Calu3 (cell line): ENCODE data around the gene TANGO6. TPM values are rescaled to one million over a fixed set of nuclear protein-coding genes. Genes with fewer than 3 reads are reported as not detected.

Source experiments
- BruUV-seq: library from RNA; stranded (reverse); fragments of 400-500 nt; replicated peaks from 2 replicates; lab custom pipeline; 2021; lab: Mats Ljungman, UMichigan
- CTCF ChIA-PET: fragments of 300-600 bp; sonication (Branson Sonifier 250); formaldehyde crosslinking; loops from one replicate; lab custom pipeline; 2022; ENCODE audit warnings: antibody characterized with exemption; lab: Charles Lee
- DNase-seq: peaks from one replicate; pipeline ENCODE4 v3.0.0; 2022
- H3K27ac Mint-ChIP-seq: one replicate; pipeline ENCODE4 v1.8.0; 2022; ENCODE audit warnings: mixed read lengths; ENCODE audit not compliant: unreplicated experiment
- H3K27me3 Mint-ChIP-seq: one replicate; pipeline ENCODE4 v1.8.0; 2022; ENCODE audit warnings: mixed read lengths; ENCODE audit not compliant: unreplicated experiment
- H3K36me3 Mint-ChIP-seq: one replicate; pipeline ENCODE4 v1.8.0; 2022; ENCODE audit warnings: mild to moderate bottlenecking, moderate library complexity, mixed read lengths; ENCODE audit not compliant: insufficient read depth, unreplicated experiment
- H3K4me1 Mint-ChIP-seq: one replicate; pipeline ENCODE4 v1.8.0; 2022; ENCODE audit warnings: mild to moderate bottlenecking, low read depth, mixed read lengths; ENCODE audit not compliant: unreplicated experiment
- H3K4me3 Mint-ChIP-seq: one replicate; pipeline ENCODE4 v1.8.0; 2022; ENCODE audit warnings: mild to moderate bottlenecking, low read depth, moderate library complexity, mixed read lengths; ENCODE audit not compliant: unreplicated experiment
- H3K9me3 Mint-ChIP-seq: one replicate; pipeline ENCODE4 v1.8.0; 2022; ENCODE audit warnings: low read depth, mixed read lengths; ENCODE audit not compliant: unreplicated experiment
- intact Hi-C: fragments of 100-400 bp; cut with micrococcal nuclease; formaldehyde crosslinking; loops from one replicate; pipeline ENCODE4 v1.10.0; 2022; ENCODE audit not compliant: unreplicated experiment
- total RNA-seq: library from RNA; stranded (reverse); gene quantifications from 2 replicates; pipeline ENCODE4 v1.2.3, GENCODE V29; 2022
- TF ChIP-seq, protein P1 (sequence below): fragments of 200-600 bp; IDR thresholded peaks from one replicate; pipeline ENCODE4 v1.8.0; 2022; ENCODE audit warnings: antibody characterized with exemption; ENCODE audit not compliant: unreplicated experiment

Gene TANGO6
- total RNA-seq, 1 experiment from 2014 or later = 18.0 TPM

DNA sequence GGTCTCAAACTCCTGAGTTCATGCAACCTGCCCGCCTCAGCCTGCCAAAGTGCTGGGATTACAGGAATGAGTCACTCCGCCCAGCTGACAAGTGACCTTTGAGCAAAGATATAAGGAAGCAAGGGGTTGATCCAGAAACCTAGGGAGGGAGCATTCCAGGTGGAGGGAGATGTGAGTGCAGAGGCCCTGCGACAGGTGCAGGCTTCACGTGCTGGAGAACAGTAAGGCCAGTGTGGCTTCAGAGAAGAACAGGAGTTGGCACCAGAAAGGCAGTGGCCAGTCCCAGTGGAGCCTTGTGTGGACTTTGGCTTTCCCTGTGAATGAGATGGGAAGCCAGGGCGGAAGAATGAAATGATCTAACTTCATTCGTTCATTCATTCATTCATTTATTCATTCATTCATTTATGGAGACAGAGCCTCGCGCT lies 188.6 kb downstream of the TANGO6 start:
- no TSS peak for BruUV-seq
- Mint-ChIP-seq H3K27ac (peak overlapping the region; percentile 85), H3K4me3 (no peak overlapping the region), H3K4me1 (peaks cover 21% of the 10 kb centered on the region), H3K36me3 (peaks cover 6% of the 10 kb centered on the region), H3K27me3 (no peaks in the 10 kb centered on the region), H3K9me3 (no peaks in the 10 kb centered on the region)
- intact Hi-C loops = loop anchor here (5.0 kb wide), 1 partner anchor 40 kb away; no protein-coding TSS in a partner anchor
- TF ChIP-seq, protein P1, sequence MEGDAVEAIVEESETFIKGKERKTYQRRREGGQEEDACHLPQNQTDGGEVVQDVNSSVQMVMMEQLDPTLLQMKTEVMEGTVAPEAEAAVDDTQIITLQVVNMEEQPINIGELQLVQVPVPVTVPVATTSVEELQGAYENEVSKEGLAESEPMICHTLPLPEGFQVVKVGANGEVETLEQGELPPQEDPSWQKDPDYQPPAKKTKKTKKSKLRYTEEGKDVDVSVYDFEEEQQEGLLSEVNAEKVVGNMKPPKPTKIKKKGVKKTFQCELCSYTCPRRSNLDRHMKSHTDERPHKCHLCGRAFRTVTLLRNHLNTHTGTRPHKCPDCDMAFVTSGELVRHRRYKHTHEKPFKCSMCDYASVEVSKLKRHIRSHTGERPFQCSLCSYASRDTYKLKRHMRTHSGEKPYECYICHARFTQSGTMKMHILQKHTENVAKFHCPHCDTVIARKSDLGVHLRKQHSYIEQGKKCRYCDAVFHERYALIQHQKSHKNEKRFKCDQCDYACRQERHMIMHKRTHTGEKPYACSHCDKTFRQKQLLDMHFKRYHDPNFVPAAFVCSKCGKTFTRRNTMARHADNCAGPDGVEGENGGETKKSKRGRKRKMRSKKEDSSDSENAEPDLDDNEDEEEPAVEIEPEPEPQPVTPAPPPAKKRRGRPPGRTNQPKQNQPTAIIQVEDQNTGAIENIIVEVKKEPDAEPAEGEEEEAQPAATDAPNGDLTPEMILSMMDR = no peak
- CTCF ChIA-PET = no interaction called here
- DNase-seq = peak; percentile 78

DNA sequence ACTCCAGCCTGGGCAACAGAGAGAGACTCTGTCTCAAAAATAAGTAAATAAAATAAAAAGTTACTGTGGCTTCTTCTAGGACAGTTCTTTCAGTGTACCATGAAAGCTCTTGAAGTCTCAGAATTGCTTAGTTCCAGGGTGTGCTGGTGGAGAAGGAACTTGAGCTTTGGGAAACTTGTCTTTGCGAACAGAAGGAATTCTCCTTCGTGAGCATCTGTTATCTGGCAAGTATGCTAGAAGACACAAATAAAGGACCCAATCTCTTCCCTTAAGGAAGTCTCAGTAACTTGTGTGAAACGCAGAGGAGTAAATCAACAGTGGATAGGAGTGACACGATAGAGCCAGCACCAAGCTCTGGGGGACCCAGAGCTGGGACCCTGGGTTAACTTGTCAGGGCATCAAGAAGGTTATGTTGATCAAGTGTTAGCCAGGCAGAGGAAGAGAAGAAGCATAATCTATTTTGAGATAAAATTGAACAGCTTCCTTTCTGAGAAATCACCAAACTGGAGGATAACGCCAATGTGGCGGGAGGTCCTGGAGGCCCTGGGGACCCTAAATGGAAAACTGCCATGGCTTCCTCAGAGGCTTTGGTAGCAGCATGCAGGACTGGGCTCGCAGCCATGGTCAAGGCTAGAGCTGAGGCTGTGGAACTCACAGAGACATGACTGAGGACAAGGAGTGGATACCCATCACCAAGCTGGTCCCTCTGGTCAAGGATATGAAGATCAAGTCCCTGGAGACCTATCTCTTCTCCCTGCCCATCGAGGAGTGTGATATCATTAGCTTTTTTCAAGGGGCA lies 190.0 kb downstream of the TANGO6 start:
- Mint-ChIP-seq H3K9me3 (no peaks in the 10 kb centered on the region), H3K4me3 (no peak overlapping the region), H3K27me3 (no peaks in the 10 kb centered on the region), H3K27ac (no peak overlapping the region), H3K4me1 (peaks cover 36% of the 10 kb centered on the region), H3K36me3 (peaks cover 6% of the 10 kb centered on the region)
- DNase-seq = no peak
- CTCF ChIA-PET = interaction anchor here (0.5 kb wide), 1 partner anchor 42 kb away, joined by 4 read pairs; no protein-coding TSS in a partner anchor
- TF ChIP-seq, protein P1 = no peak
- intact Hi-C loops = loop anchor here (5.0 kb wide), 1 partner anchor 41 kb away; no protein-coding TSS in a partner anchor
- no TSS peak for BruUV-seq

DNA sequence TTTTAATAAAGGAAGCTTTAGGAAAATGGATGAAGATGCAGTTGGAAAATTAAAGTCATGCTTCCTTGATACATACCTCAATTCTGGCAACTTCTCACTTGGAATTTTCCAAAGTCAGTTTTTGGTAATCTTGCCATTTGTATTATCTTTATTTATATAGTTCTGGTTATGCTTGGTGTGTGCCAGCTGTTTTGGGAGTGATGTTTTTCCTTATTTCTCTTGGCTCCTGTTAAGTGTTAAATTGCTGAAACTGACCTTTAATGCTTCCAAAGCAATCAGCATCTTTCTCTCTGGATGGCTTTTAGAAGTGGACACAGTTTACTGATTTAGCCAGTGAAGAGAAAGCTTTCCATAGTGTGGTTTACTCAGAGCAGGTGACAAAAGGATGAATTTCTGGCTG lies 192.0 kb downstream of the TANGO6 start:
- Mint-ChIP-seq H3K4me3 (no peak overlapping the region), H3K9me3 (no peaks in the 10 kb centered on the region), H3K27me3 (no peaks in the 10 kb centered on the region), H3K36me3 (peaks cover 6% of the 10 kb centered on the region), H3K4me1 (peaks cover 47% of the 10 kb centered on the region), H3K27ac (no peak overlapping the region)
- no TSS peak for BruUV-seq
- CTCF ChIA-PET = interaction anchor here (0.6 kb wide), 2 partner anchors 127 to 408 kb away, joined by 3 to 4 read pairs; no protein-coding TSS in a partner anchor
- intact Hi-C loops = no loop called here
- no peak for DNase-seq
- TF ChIP-seq, protein P1 = no peak

DNA sequence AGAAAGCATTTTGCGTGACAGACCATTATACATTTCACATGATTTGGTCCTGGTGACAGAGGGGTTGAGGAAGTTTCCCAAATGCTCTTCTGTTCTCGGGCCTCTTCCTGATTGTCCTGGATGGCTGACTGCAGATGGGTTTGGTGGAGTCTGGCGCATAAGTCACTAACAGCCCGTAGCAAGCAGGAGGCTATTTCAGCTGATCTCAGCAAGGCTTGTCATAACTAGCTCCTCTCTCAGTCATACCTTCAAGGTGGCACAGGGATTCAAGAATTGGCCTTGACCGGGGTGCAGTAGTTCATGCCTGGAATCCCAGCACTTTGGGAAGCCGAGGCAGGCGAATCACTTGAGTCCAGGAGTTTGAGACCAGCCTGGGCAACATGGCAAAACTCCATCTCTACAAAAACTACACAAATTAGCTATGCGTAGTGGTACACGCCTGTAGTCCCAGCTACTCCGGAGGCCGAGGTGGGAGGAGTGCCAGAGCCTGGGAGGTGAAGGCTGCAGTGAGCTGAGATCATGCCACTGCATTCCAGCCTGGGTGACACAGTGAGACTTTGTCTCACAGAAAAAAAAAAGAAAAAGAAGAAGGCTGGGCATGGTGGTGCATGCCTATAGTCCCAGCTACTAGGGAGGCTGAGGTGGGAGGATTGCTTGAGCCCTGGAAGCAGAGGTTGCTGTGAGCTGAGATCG lies 193.2 kb downstream of the TANGO6 start:
- Mint-ChIP-seq H3K36me3 (peaks cover 5% of the 10 kb centered on the region), H3K27me3 (no peaks in the 10 kb centered on the region), H3K9me3 (no peaks in the 10 kb centered on the region), H3K4me1 (peaks cover 42% of the 10 kb centered on the region), H3K4me3 (no peak overlapping the region), H3K27ac (no peak overlapping the region)
- CTCF ChIA-PET = interaction anchor here (1.8 kb wide), 1 partner anchor 37 kb away, joined by 7 read pairs; no protein-coding TSS in a partner anchor
- TF ChIP-seq, protein P1 = no peak
- peak; percentile 36 for DNase-seq
- no TSS peak for BruUV-seq
- intact Hi-C loops = no loop called here
